Astrocyte of the spinal cord (primary cell): Measurements from ENCODE around the gene ZMAT5.

Source experiments
- DNase-seq: peaks from one replicate; pipeline ENCODE4 v3.0.0; 2011; ENCODE audit warnings: low read depth, low spot score
- H3K4me3 ChIP-seq: 2 replicates; pipeline ENCODE4 v1.5.1; 2011; ENCODE audit warnings: low read depth, mild to moderate bottlenecking, low read length, moderate library complexity
- in situ Hi-C: cut with HindIII; loops from 2 replicates; pipeline ENCODE4 v1.10.0; 2017; ENCODE audit warnings: low sequenced_read_pairs
- TF ChIP-seq, protein P1 (sequence below): IDR thresholded peaks from 2 replicates; pipeline ENCODE4 v1.5.1; 2012; ENCODE audit warnings: low read depth, mild to moderate bottlenecking, low read length, inconsistent platforms

Gene ZMAT5

GRCh38 chr22:29726512-29727130 is 40.2 kb downstream of the ZMAT5 start:
- no peak overlapping the region for H3K4me3 ChIP-seq
- TF ChIP-seq, protein P1, sequence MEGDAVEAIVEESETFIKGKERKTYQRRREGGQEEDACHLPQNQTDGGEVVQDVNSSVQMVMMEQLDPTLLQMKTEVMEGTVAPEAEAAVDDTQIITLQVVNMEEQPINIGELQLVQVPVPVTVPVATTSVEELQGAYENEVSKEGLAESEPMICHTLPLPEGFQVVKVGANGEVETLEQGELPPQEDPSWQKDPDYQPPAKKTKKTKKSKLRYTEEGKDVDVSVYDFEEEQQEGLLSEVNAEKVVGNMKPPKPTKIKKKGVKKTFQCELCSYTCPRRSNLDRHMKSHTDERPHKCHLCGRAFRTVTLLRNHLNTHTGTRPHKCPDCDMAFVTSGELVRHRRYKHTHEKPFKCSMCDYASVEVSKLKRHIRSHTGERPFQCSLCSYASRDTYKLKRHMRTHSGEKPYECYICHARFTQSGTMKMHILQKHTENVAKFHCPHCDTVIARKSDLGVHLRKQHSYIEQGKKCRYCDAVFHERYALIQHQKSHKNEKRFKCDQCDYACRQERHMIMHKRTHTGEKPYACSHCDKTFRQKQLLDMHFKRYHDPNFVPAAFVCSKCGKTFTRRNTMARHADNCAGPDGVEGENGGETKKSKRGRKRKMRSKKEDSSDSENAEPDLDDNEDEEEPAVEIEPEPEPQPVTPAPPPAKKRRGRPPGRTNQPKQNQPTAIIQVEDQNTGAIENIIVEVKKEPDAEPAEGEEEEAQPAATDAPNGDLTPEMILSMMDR, result peak; percentile 4
- in situ Hi-C loops, result no loop called here
- DNase-seq, result no peak

- TF ChIP-seq, protein P1, result no peak
- no peak for DNase-seq
- H3K4me3 ChIP-seq, result no peak overlapping the region
- in situ Hi-C loops, result no loop called here
These were observed 40.7 kb downstream of the ZMAT5 start for GRCh38 chr22:29726106-29726505.

DNA sequence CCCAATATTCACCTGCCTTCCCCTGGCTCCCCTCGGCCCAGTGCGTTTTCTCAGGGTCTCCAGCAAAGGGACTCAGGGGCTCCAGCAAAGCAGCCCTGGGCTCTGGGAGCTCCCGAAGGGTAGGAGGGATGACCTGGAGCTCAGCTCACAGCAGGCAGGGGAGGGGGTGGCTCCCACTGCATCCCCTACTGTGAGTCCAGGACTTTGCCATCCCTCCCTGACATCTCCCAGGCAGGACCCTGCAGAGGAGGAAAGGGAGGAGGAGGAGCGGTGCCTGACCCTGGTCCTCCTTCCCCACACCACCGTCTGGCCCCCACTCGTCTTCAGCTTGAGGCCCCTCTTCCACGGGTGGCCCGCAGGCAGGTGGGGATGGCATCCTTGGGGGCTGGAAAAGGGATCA is 42.0 kb downstream of the ZMAT5 start:
- no peak for DNase-seq
- in situ Hi-C loops, result no loop called here

GRCh38 chr22:29723766-29724165 is 43.0 kb downstream of the ZMAT5 start:
- no peak overlapping the region for H3K4me3 ChIP-seq
- DNase-seq, result no peak
- in situ Hi-C loops, result no loop called here
- TF ChIP-seq, protein P1, result no peak

More for the DNA sequence above, 42.0 kb downstream of the ZMAT5 start:
- no peak overlapping the region for H3K4me3 ChIP-seq
- TF ChIP-seq, protein P1, result no peak

DNA sequence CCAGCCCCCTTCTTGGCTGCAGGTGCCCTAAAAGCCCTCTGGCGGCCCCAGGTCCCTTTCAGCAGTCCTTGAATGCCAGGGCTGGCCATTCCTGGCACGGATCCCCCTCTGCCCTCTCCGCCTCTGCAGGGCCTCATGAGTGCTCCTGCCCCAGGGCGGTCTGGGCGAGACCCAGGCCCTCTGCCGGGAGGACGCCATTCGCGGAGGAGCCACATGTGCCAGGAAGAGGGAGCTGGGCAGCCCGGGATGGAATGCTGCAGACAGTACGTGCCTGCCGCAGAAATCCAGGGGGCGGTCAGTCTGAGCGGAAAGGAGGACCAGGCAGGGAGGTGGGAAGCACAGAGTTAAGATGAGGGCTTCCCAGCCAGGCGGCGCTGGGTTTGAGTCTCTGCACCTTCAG is 44.2 kb downstream of the ZMAT5 start:
- in situ Hi-C loops, result no loop called here
- no peak for DNase-seq
- TF ChIP-seq, protein P1, result no peak
- H3K4me3 ChIP-seq, result no peak overlapping the region

- DNase-seq, result no peak
- in situ Hi-C loops, result no loop called here
- TF ChIP-seq, protein P1, result no peak
These were observed 44.7 kb downstream of the ZMAT5 start for GRCh38 chr22:29722151-29722550.

GRCh38 chr22:29720811-29721323 is 45.9 kb downstream of the ZMAT5 start:
- DNase-seq, result no peak
- TF ChIP-seq, protein P1, result no peak
- no peak overlapping the region for H3K4me3 ChIP-seq
- in situ Hi-C loops, result no loop called here

More at GRCh38 chr22:29722151-29722550, 44.7 kb downstream of the ZMAT5 start:
- H3K4me3 ChIP-seq, result no peak overlapping the region
